G401 (cell line): ENCODE data around the gene KCNJ10. TPM values are rescaled to one million over a fixed set of nuclear protein-coding genes. Genes with fewer than 3 reads are reported as not detected.
A peak's percentile ranks its signal among the peaks of the same experiment; 100 is the strongest.

Experiments used
- DNase-seq: peaks from one replicate; pipeline ENCODE4 v3.0.0-alpha.2; 2015; ENCODE audit warnings: low spot score
- in situ Hi-C: cut with HindIII; loops from 2 replicates; pipeline ENCODE4 v1.10.0; 2016; ENCODE audit warnings: low sequenced_read_pairs, mixed read lengths
- total RNA-seq: library from RNA; depleted of rRNA; stranded (reverse); fragments of >200 nt; shearing (Covaris generic); gene quantifications from 2 replicates; pipeline ENCODE4 v1.2.3, GENCODE V29; 2014

KCNJ10 gene
- total RNA-seq, 1 experiment from 2014 or later, result not detected

GRCh38 chr1:160006312-160006940 lies 63.5 kb downstream of the KCNJ10 start:
- in situ Hi-C loops, result loop anchor here (5.0 kb wide), 1 partner anchor 39 kb away; no protein-coding TSS in a partner anchor
- peak; percentile 19 for DNase-seq

- in situ Hi-C loops, result loop anchor here (5.0 kb wide), 1 partner anchor 38 kb away; no protein-coding TSS in a partner anchor
- peak; percentile 61 for DNase-seq
Observed at GRCh38 chr1:160005070-160005469, 64.9 kb downstream of the KCNJ10 start.

- in situ Hi-C loops, result no loop called here
- DNase-seq, result no peak
Observed at GRCh38 chr1:160004425-160004824, 65.5 kb downstream of the KCNJ10 start.

- in situ Hi-C loops, result no loop called here
- DNase-seq, result no peak
Observed at GRCh38 chr1:160004001-160004400, 66.0 kb downstream of the KCNJ10 start.

- in situ Hi-C loops, result no loop called here
Observed at GRCh38 chr1:160001440-160001839, 68.5 kb downstream of the KCNJ10 start.

GRCh38 chr1:159999204-159999603 lies 70.8 kb downstream of the KCNJ10 start:
- DNase-seq, result no peak
- in situ Hi-C loops, result no loop called here

More at GRCh38 chr1:160001440-160001839, 68.5 kb downstream of the KCNJ10 start:
- no peak for DNase-seq

- in situ Hi-C loops, result no loop called here
- DNase-seq, result no peak
Observed at GRCh38 chr1:159996653-159997052, 73.3 kb downstream of the KCNJ10 start.

- DNase-seq, result no peak
- in situ Hi-C loops, result no loop called here
Observed at GRCh38 chr1:159994896-159995295, 75.1 kb downstream of the KCNJ10 start.

- DNase-seq, result no peak
- in situ Hi-C loops, result no loop called here
Observed at GRCh38 chr1:159993911-159994310, 76.0 kb downstream of the KCNJ10 start.

GRCh38 chr1:159992161-159992560 lies 77.8 kb downstream of the KCNJ10 start:
- in situ Hi-C loops, result no loop called here
- no peak for DNase-seq

- in situ Hi-C loops, result no loop called here
- no peak for DNase-seq
Observed at GRCh38 chr1:159991513-159991912, 78.4 kb downstream of the KCNJ10 start.

- in situ Hi-C loops, result no loop called here
- no peak for DNase-seq
Observed at GRCh38 chr1:159990005-159990404, 80.0 kb downstream of the KCNJ10 start.

- DNase-seq, result no peak
- in situ Hi-C loops, result no loop called here
Observed at GRCh38 chr1:159989581-159989980, 80.4 kb downstream of the KCNJ10 start.

- no peak for DNase-seq
- in situ Hi-C loops, result no loop called here
Observed at GRCh38 chr1:159988006-159988405, 82.0 kb downstream of the KCNJ10 start.

- in situ Hi-C loops, result no loop called here
- no peak for DNase-seq
Observed at GRCh38 chr1:159987186-159987585, 82.8 kb downstream of the KCNJ10 start.

GRCh38 chr1:159986531-159986930 lies 83.4 kb downstream of the KCNJ10 start:
- no peak for DNase-seq
- in situ Hi-C loops, result no loop called here

- in situ Hi-C loops, result no loop called here
- DNase-seq, result no peak
Observed at GRCh38 chr1:159986093-159986492, 83.9 kb downstream of the KCNJ10 start.

GRCh38 chr1:159985473-159985872 lies 84.5 kb downstream of the KCNJ10 start:
- in situ Hi-C loops, result no loop called here
- DNase-seq, result no peak

GRCh38 chr1:159983681-159984080 lies 86.3 kb downstream of the KCNJ10 start:
- in situ Hi-C loops, result no loop called here
- no peak for DNase-seq

- in situ Hi-C loops, result no loop called here
- no peak for DNase-seq
Observed at GRCh38 chr1:159982280-159982679, 87.7 kb downstream of the KCNJ10 start.

- no peak for DNase-seq
- in situ Hi-C loops, result no loop called here
Observed at GRCh38 chr1:159981351-159982055, 88.5 kb downstream of the KCNJ10 start.
